Vagina (tissue), 2 donors: ENCODE data around the gene SRRM3.

Source experiments
- CTCF ChIP-seq, 3 experiments: fragments of 450-650 bp in 2 of 3; fragments of 200-600 bp in 1 of 3; sonication (generic) in 1 of 3; IDR thresholded peaks; one replicate each; pipeline ENCODE4 v1.5.1; 2017 to 2019; ENCODE audit warnings: antibody characterized with exemption in 3 of 3, mild to moderate bottlenecking in 2 of 3, moderate library complexity in 2 of 3
- POLR2A ChIP-seq, 2 donors: fragments of 450-650 bp; IDR thresholded peaks; one replicate each; pipeline ENCODE4 v1.6.1; 2017; ENCODE audit warnings: antibody characterized with exemption in 2 of 2, mild to moderate bottlenecking in 2 of 2, moderate library complexity in 2 of 2
- POLR2AphosphoS5 ChIP-seq, 2 donors: sonication (generic); formaldehyde crosslinking; IDR thresholded peaks; one replicate each; pipeline ENCODE4 v1.9.0; 2017; ENCODE audit warnings: antibody characterized with exemption in 2 of 2, mild to moderate bottlenecking in 2 of 2, low read depth in 1 of 2; ENCODE audit not compliant: insufficient read depth in 1 of 2

GRCh38 chr7:76326646-76327233, 125.0 kb downstream of the SRRM3 start:
- TF ChIP-seq CTCF (IDR thresholded peaks at IDR 0.05) = no peak
- no peak for TF ChIP-seq POLR2A (IDR thresholded peaks at IDR 0.05)
- no peak for TF ChIP-seq POLR2AphosphoS5 (IDR thresholded peaks at IDR 0.05; ENCODE audit: insufficient read depth in 1 of 2, low read depth in 1 of 2)
